ENCODE data around the gene NEK4. TPM values are rescaled to one million over a fixed set of nuclear protein-coding genes. Genes with fewer than 3 reads are reported as not detected.
"Not testable (repeated sequence)": the region's sequence is repeated elsewhere in the genome, so short reads cannot be mapped to it uniquely, and the experiment has no call there.

NEK4 gene
- total and polyA plus RNA-seq, 4 donors, result 30.8 to 47.3 (median 38.4) TPM

GRCh38 chr3:52679811-52680210 is 90.9 kb downstream of the NEK4 start:
- DNase-seq (ENCODE audit: low read depth in 4 of 6, low spot score in 6 of 6), result no peak
- no CpG with 5 or more reads among the region's 1 CpG for WGBS (ENCODE audit: insufficient coverage)
- Histone ChIP-seq H3K36me3 (ENCODE audit: control insufficient read depth, insufficient read depth, low read length) (peaks cover 29% of the 10 kb centered on the region), H3K4me3 (ENCODE audit: low read depth, low read length) (no peak overlapping the region), H3K9me3 (ENCODE audit: control insufficient read depth, insufficient read depth, low read length) (no peaks in the 10 kb centered on the region), H3K4me1 (ENCODE audit: control insufficient read depth, insufficient read depth, low read length) (peaks cover 9% of the 10 kb centered on the region), H3K27ac (ENCODE audit: low read depth, low read length) (no peak overlapping the region), H3K27me3 (ENCODE audit: control insufficient read depth, insufficient read depth, low read length) (no peaks in the 10 kb centered on the region)

GRCh38 chr3:52679199-52679538 is 91.6 kb downstream of the NEK4 start:
- Histone ChIP-seq H3K27ac (ENCODE audit: low read depth, low read length) (no peak overlapping the region), H3K36me3 (ENCODE audit: control insufficient read depth, insufficient read depth, low read length) (peaks cover 33% of the 10 kb centered on the region), H3K4me1 (ENCODE audit: control insufficient read depth, insufficient read depth, low read length) (peaks cover 9% of the 10 kb centered on the region), H3K9me3 (ENCODE audit: control insufficient read depth, insufficient read depth, low read length) (no peaks in the 10 kb centered on the region), H3K27me3 (ENCODE audit: control insufficient read depth, insufficient read depth, low read length) (no peaks in the 10 kb centered on the region), H3K4me3 (ENCODE audit: low read depth, low read length) (no peak overlapping the region)
- 83% methylated on average over 2 of the region's 3 CpGs for WGBS (ENCODE audit: insufficient coverage)
- no peak for DNase-seq (ENCODE audit: low read depth in 4 of 6, low spot score in 6 of 6)

DNA sequence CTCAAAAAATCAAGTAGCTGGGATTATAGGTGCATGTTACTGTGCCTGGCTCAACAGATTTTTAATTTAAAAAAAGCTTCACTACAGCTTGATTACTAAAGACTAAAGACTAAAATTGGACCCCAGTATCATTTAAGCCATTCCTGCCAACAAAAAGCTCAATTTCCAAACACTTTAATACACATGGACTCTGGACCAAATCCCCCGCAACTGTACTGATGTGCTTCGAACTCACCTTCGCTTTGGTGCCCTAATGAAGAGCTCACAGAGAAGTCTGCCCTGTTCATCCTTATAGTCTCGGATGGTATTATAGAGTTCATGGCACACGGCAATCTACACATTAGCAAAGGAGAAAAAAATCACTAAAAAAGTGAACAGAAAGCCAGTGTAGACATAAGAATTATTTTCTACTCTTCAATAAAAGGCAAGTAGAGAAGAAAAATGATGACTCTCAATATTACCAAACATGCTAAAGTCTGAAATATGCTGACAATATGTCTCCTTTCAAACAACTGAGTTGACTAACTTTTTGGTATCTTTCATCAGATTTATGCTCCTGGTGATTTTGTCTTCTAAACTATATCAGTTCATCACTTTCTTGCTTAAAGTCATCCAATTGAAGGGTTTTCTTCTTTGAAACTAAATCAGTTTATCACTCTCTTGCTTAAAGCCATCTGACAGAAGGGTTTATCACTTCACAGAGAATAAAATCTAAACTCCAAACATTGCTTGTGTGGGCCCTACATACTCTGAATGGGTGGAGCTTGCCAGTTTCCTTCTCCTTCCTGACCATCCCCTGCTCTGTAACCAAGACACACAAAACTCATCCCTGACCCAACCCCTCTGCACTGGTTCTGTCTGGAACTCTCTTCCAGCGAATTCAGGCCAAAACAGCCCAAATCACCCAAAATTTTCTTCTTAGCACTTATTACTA is 92.2 kb downstream of the NEK4 start:
- H3K4me1 ChIP-seq (ENCODE audit: control insufficient read depth, insufficient read depth, low read length), result peaks cover 6% of the 10 kb centered on the region
- H3K27ac ChIP-seq (ENCODE audit: low read depth, low read length), result no peak overlapping the region
- H3K9me3 ChIP-seq (ENCODE audit: control insufficient read depth, insufficient read depth, low read length), result no peaks in the 10 kb centered on the region
- no peak for DNase-seq (ENCODE audit: low read depth in 4 of 6, low spot score in 6 of 6)
- H3K4me3 ChIP-seq (ENCODE audit: low read depth, low read length), result no peak overlapping the region
- peaks cover 37% of the 10 kb centered on the region for H3K36me3 ChIP-seq (ENCODE audit: control insufficient read depth, insufficient read depth, low read length)
- no peaks in the 10 kb centered on the region for H3K27me3 ChIP-seq (ENCODE audit: control insufficient read depth, insufficient read depth, low read length)
- 97% methylated on average over 4 of the region's 6 CpGs for WGBS (ENCODE audit: insufficient coverage)

DNA sequence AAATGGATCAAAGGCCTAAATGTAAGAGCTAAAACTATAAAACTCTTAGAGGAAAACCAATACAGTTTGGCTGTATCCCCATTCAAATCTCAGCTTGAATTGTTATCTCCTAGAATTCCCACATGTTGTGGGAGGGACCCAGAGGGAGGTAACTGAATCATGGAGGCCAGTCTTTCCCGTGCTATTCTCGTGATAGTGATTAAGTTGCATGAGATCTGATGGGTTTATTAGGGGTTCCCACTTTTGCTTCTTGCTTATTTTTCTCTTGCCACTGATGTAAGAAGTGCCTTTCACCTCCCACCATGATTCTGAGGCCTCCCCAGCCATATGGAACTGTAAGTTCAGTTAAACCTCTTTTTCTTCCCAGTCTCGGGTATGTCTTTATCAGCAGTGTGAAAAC is 94.5 kb downstream of the NEK4 start:
- not testable (repeated sequence) for H3K4me1 ChIP-seq (ENCODE audit: control insufficient read depth, insufficient read depth, low read length); H3K27me3 ChIP-seq (ENCODE audit: control insufficient read depth, insufficient read depth, low read length); H3K9me3 ChIP-seq (ENCODE audit: control insufficient read depth, insufficient read depth, low read length); H3K4me3 ChIP-seq (ENCODE audit: low read depth, low read length); H3K27ac ChIP-seq (ENCODE audit: low read depth, low read length); DNase-seq (ENCODE audit: low read depth in 4 of 6, low spot score in 6 of 6)
- peaks cover 51% of the 10 kb centered on the region for H3K36me3 ChIP-seq (ENCODE audit: control insufficient read depth, insufficient read depth, low read length)
- no CpG with 5 or more reads among the region's 3 CpGs for WGBS (ENCODE audit: insufficient coverage)

DNA sequence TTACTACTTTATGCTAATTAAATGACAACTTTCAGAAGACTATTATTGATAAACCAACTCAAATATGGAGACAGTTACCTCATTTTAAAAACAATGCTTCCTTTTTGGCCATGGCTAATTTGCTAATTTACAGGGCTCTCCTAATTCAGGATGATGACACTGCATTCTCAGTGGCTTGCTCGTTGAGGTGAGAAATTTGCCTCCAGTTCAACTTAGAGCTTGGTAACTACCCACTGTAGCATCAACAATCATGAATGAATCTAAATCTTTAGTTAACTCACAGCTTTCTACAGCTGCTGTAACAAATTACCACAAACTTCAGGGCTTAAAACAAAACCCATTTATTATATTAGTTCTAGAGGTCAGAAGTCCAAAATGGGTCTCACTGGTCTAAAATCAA is 99.1 kb downstream of the NEK4 start:
- Histone ChIP-seq H3K36me3 (ENCODE audit: control insufficient read depth, insufficient read depth, low read length) (peaks cover 33% of the 10 kb centered on the region), H3K9me3 (ENCODE audit: control insufficient read depth, insufficient read depth, low read length) (no peaks in the 10 kb centered on the region)
- no peak for DNase-seq (ENCODE audit: low read depth in 4 of 6, low spot score in 6 of 6)

DNA sequence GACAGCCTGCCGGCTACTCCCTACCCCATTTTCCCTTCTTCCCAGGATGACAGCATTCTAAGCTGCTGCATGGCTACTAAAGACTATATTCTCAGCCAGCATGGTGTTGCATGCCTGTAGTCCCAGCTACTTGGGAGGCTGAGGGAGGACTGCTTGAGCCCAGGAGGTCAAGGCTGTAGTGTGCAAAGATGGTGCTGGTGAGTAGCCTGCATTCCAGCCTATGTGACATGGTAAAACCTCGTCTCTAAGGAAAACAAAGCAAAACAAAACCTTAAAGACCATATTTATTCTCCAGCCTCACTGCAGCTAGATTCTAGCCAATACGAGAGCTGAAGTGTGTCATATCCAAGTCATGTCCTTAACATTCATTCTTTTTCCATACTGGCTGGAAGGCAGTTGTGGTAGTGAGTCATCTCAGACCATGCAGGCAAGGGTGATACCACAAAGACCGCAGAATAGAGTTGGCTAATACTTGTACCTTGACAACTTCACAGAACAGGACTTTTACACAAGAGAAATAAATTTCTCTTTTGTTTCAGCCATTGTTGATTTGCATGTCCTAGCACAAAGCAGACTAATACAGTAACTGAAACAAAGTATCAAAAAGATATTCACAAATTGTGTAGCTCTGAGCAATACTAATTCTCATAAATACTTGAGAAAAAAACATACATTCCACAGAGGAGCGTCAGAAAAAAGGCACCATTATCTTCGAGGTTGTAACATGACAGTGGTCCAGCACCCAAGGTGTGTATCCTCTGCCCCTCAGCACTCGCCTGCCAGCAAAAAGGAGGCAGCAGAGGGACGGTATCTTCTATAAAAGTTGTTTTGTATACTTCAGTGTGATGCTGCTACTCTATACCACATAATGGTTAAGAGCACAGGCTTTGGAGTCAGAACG is 99.9 kb downstream of the NEK4 start:
- Histone ChIP-seq H3K4me1 (ENCODE audit: control insufficient read depth, insufficient read depth, low read length) (no peaks in the 10 kb centered on the region), H3K36me3 (ENCODE audit: control insufficient read depth, insufficient read depth, low read length) (peaks cover 39% of the 10 kb centered on the region), H3K4me3 (ENCODE audit: low read depth, low read length) (no peak overlapping the region), H3K27me3 (ENCODE audit: control insufficient read depth, insufficient read depth, low read length) (no peaks in the 10 kb centered on the region), H3K27ac (ENCODE audit: low read depth, low read length) (no peak overlapping the region), H3K9me3 (ENCODE audit: control insufficient read depth, insufficient read depth, low read length) (no peaks in the 10 kb centered on the region)
- no peak for DNase-seq (ENCODE audit: low read depth in 4 of 6, low spot score in 6 of 6)
- WGBS (ENCODE audit: insufficient coverage), result 74% methylated on average over 3 of the region's 9 CpGs

More for the DNA sequence above, 99.1 kb downstream of the NEK4 start:
- no peak overlapping the region for H3K27ac ChIP-seq (ENCODE audit: low read depth, low read length)
- H3K4me3 ChIP-seq (ENCODE audit: low read depth, low read length), result no peak overlapping the region
- 100% methylated on average over 1 of the region's 1 CpG for WGBS (ENCODE audit: insufficient coverage)
- H3K4me1 ChIP-seq (ENCODE audit: control insufficient read depth, insufficient read depth, low read length), result no peaks in the 10 kb centered on the region
- H3K27me3 ChIP-seq (ENCODE audit: control insufficient read depth, insufficient read depth, low read length), result no peaks in the 10 kb centered on the region

DNA sequence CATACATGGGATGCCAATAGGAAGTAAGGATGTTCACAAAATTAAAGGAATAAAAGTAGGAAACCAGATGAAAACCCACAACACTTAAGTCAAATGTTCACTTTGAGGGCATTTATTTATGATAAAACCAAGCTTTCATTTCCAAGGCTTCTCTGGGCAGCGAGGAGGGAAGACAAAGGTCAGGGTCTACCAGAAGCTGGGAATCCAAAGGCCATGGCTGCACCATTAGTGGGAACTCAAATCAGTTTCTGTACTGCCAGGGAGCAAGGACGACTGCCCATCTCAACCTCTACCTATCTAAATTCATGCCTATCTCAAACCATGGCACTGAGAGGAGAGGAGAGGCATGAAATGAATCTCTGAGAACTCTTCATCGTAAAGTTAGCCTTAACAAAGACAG is 107.6 kb downstream of the NEK4 start:
- Histone ChIP-seq H3K36me3 (ENCODE audit: control insufficient read depth, insufficient read depth, low read length) (peaks cover 40% of the 10 kb centered on the region), H3K4me3 (ENCODE audit: low read depth, low read length) (no peak overlapping the region), H3K9me3 (ENCODE audit: control insufficient read depth, insufficient read depth, low read length) (no peaks in the 10 kb centered on the region), H3K27ac (ENCODE audit: low read depth, low read length) (no peak overlapping the region), H3K4me1 (ENCODE audit: control insufficient read depth, insufficient read depth, low read length) (no peaks in the 10 kb centered on the region), H3K27me3 (ENCODE audit: control insufficient read depth, insufficient read depth, low read length) (no peaks in the 10 kb centered on the region)
- DNase-seq (ENCODE audit: low read depth in 4 of 6, low spot score in 6 of 6), result no peak
- WGBS (ENCODE audit: insufficient coverage), result no CpG with 5 or more reads among the region's 3 CpGs

- Histone ChIP-seq H3K4me1 (ENCODE audit: control insufficient read depth, insufficient read depth, low read length) (no peaks in the 10 kb centered on the region), H3K4me3 (ENCODE audit: low read depth, low read length) (no peak overlapping the region), H3K27ac (ENCODE audit: low read depth, low read length) (no peak overlapping the region), H3K36me3 (ENCODE audit: control insufficient read depth, insufficient read depth, low read length) (peaks cover 44% of the 10 kb centered on the region), H3K27me3 (ENCODE audit: control insufficient read depth, insufficient read depth, low read length) (no peaks in the 10 kb centered on the region), H3K9me3 (ENCODE audit: control insufficient read depth, insufficient read depth, low read length) (no peaks in the 10 kb centered on the region)
- no CpG with 5 or more reads among the region's 3 CpGs for WGBS (ENCODE audit: insufficient coverage)
- no peak for DNase-seq (ENCODE audit: low read depth in 4 of 6, low spot score in 6 of 6)
Measured at GRCh38 chr3:52660046-52660445, 110.7 kb downstream of the NEK4 start.

Measured in spinal cord (tissue), 10 donors.